ENCODE data around the gene GAN. TPM values are rescaled to one million over a fixed set of nuclear protein-coding genes. Genes with fewer than 3 reads are reported as not detected.

The GAN gene
- total RNA-seq, 1 experiment from 2014 or later = 8.7 TPM

GRCh38 chr16:81431554-81432353, 117.0 kb downstream of the GAN start:
- H3K27me3 ChIP-seq (ENCODE audit: control insufficient read depth, insufficient read depth, low read length) = no peaks in the 10 kb centered on the region
- no peaks in the 10 kb centered on the region for H3K36me3 ChIP-seq (replicated peaks; ENCODE audit: control insufficient read depth, insufficient read depth, low read length)
- H3K4me3 ChIP-seq (ENCODE audit: insufficient read depth, low read depth, low read length) = no peak overlapping the region
- no peak for DNase-seq

- DNase-seq = peak; percentile 74
- no peaks in the 10 kb centered on the region for H3K27me3 ChIP-seq (ENCODE audit: control insufficient read depth, insufficient read depth, low read length)
- H3K4me3 ChIP-seq (ENCODE audit: insufficient read depth, low read depth, low read length) = no peak overlapping the region
- no peaks in the 10 kb centered on the region for H3K36me3 ChIP-seq (replicated peaks; ENCODE audit: control insufficient read depth, insufficient read depth, low read length)
Observed at GRCh38 chr16:81432937-81433557, 118.3 kb downstream of the GAN start.

- DNase-seq = no peak
- no peaks in the 10 kb centered on the region for H3K36me3 ChIP-seq (replicated peaks; ENCODE audit: control insufficient read depth, insufficient read depth, low read length)
- no peaks in the 10 kb centered on the region for H3K27me3 ChIP-seq (ENCODE audit: control insufficient read depth, insufficient read depth, low read length)
- H3K4me3 ChIP-seq (ENCODE audit: insufficient read depth, low read depth, low read length) = no peak overlapping the region
Observed at GRCh38 chr16:81435103-81435502, 120.3 kb downstream of the GAN start.

GRCh38 chr16:81435567-81435966, 120.8 kb downstream of the GAN start:
- Histone ChIP-seq H3K4me3 (ENCODE audit: insufficient read depth, low read depth, low read length) (no peak overlapping the region), H3K36me3 (replicated peaks; ENCODE audit: control insufficient read depth, insufficient read depth, low read length) (no peaks in the 10 kb centered on the region), H3K27me3 (ENCODE audit: control insufficient read depth, insufficient read depth, low read length) (no peaks in the 10 kb centered on the region)
- no peak for DNase-seq

DNA sequence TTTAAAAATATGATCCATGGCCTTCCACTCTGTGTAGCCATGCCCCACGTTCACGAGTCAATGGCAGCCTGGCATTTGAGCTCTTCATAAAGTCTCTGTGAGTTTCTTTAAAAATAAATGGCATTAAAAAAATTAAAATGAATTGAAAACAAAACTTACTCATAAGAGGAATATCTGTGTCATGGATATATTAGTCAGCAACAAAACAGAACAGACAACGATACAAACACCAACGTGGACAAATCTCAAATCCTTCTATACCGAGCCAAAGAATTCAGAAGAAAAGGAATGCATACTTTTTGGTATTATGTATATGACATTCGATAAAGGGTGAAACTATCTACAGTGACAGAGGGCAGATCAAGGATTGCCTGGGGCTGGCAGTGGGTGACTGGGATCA, 121.6 kb downstream of the GAN start:
- DNase-seq = no peak
- Histone ChIP-seq H3K4me3 (ENCODE audit: insufficient read depth, low read depth, low read length) (no peak overlapping the region), H3K27me3 (ENCODE audit: control insufficient read depth, insufficient read depth, low read length) (peaks cover 2% of the 10 kb centered on the region; the same call in 1 of the 2 replicates), H3K36me3 (replicated peaks; ENCODE audit: control insufficient read depth, insufficient read depth, low read length) (no peaks in the 10 kb centered on the region)

GRCh38 chr16:81437865-81438264, 123.1 kb downstream of the GAN start:
- Histone ChIP-seq H3K27me3 (ENCODE audit: control insufficient read depth, insufficient read depth, low read length) (peaks cover 2% of the 10 kb centered on the region; the same call in 1 of the 2 replicates), H3K36me3 (replicated peaks; ENCODE audit: control insufficient read depth, insufficient read depth, low read length) (no peaks in the 10 kb centered on the region), H3K4me3 (ENCODE audit: insufficient read depth, low read depth, low read length) (no peak overlapping the region)
- no peak for DNase-seq

Other genes starting within 250 kb of the GAN start
- gene C16orf46, start 237.7 kb upstream of the GAN start, total RNA-seq (2014; rRNA removed; shearing (Covaris generic)) = 0.69 TPM in 1 of 2 replicates, not detected in the other
- gene GCSH, start 218.6 kb upstream of the GAN start, total RNA-seq (2014; rRNA removed; shearing (Covaris generic)) = 54.5 and 79.0 TPM in 2 replicates
- gene BCO1, start 76.3 kb upstream of the GAN start, total RNA-seq (2014; rRNA removed; shearing (Covaris generic)) = 0.10 and 0.63 TPM in 2 replicates
- gene CMIP, start 129.8 kb downstream of the GAN start, total RNA-seq (2014; rRNA removed; shearing (Covaris generic)) = 13.1 and 19.2 TPM in 2 replicates

Data from H7 (cell line).